Measurements from ENCODE around the gene PSME1. TPM values are rescaled to one million over a fixed set of nuclear protein-coding genes. Genes with fewer than 3 reads are reported as not detected.

Gene PSME1
- 163 to 182 TPM (median 171 TPM) in 5 replicates for total RNA-seq (2022; extraction: Qiagen RNA extraction; ENCODE audit: low read depth)

GRCh38 chr14:24135834-24136683 is at the start of gene PSME1:
Gene PSME1, plus strand, starts transcription at chr14:24136194. Its CDS starts 69 bp downstream, at chr14:24136263.

DNA sequence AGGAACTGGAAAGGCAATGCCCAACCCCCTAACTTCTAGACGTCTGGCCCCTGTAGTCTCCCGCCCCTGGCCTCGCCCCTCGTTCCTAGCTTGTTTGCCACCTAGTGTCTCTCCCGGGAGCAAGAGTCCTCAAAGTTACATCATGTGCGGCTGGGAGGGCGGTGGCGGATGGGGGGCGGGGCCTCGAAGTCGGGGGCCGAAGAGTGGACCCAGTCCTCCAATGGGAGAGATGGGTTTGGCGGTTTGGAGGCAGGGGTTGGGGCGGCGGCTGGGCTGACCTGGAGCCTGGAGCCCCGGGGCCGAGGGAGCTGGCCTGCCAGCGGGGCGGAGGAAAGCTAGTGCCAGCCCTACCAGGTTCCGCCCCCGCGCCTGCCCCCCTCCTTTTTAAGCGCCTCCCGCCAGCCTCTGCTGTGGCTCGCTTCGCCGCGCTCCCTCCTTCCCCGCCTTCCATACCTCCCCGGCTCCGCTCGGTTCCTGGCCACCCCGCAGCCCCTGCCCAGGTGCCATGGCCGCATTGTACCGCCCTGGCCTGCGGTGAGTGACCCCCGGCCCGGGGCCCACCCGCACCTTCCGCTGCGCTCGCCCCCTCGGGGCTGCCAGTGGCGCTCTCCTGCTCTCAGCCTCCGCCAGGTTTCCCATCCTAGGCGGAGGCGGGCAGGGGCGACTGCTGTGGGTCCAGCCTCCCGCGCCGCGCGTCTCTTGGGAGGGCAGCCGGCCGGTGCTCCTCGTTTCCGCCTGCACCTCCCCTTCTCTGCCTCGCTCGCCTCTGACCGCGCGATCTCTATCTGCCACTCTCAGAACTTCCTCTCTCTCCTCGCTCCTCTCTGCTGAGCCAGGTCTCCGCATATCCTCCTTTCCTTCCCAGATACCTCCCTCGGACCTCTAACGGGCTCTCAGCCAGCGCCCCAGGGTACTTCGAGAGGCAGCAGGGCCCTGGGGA is 41.8 kb upstream of the PSME1 start, which contains the start of gene PCK2:
PCK2 (plus strand) TSS at position 411 of the 940 bp plus-strand sequence; CDS start at position 506, 95 bp downstream.

DNA sequence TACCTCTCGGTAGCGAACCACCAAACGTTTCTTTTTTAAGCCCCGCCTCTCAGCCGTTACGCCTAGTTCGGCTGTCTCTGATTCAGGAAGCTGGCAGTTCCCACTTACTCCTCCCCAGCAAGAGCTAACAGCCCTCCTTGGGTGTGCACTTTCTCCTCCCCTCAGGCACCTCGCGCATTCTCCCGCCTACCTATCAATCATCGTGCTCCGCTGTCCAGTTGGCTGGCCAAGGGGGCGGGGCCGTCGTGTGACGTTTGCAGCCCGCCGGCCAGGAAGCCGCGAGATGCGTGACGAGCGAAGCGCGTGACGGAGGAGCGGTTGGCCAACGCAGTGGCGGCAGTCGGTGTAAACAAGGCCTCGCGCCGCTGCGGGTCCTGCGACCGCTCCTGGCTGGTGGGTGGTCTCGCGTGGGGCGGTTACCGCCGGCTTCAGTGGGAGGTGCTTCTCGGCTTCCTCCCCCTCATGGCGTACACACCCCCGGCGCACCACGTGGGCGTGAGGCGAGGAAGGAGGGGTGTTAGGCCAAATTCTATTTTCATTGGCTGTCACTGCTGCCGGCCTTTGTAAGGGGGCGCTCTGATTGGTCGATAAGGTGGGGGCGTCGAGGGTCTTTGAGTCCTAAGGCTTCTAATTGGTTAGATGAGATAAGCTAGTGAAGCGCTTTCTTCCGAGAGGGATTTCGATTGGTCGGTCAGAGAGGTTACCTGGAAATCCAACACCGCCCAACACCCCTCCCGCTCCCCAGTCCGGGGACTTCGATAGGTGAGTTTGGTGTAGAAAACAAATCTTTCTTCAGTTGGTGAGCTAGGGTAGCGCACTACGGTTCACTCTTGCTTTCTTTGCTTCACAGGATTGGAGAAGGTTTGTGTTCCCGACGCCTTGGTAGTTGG is 21.2 kb upstream of the PSME1 start, which contains the start of the genes DCAF11 and NRL:
DCAF11 (plus strand) TSS at position 246 of the 890 bp plus-strand sequence. CDS start 818 bp downstream, outside the sequence.
NRL (minus strand) TSS at position 418 of the 890 bp plus-strand sequence. CDS start 32,101 bp downstream, outside the sequence.

GRCh38 chr14:24130380-24130716 is 5.6 kb upstream of the PSME1 start, which contains the start of gene FITM1:
Gene FITM1, plus strand, starts transcription at chr14:24130659. Its CDS starts 905 bp downstream, at chr14:24131564.

DNA sequence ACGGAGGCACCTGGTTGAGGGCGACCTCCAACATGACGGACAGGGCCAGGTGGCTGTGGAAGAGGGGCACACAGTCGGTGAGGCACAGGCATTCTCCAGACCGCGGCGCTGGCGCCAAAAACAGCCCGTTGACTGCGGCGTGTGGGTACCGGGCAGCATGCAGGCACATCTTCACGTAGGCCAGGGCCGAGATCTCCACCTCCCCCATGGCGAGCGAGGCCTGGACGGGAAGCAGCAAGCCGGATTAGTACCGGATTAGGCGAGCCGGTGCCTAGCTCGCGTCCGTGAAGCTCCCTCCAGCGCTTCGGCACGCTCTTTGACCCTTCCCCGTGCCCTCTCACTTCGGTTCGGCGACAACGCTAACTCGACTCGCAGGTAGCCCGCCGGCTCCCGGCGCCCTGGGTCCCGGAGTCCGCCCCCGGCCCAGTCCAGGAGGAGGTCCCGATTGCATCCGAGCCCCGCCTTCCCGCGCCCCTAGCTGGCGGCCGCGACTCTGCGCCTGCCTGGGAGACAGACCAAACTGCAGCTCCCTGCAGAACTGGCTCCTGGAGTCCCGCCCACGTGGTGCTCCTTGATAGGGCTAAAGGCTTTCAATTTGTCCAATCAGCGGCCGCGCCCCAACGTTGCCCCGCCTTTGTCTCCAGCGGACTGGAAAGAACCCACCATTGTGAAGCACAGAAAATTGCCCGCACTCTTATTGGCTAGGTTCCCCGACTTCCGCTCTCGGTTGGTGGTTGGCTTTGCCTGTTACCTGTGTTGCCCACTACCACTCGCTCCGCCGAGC is 5.3 kb downstream of the PSME1 start, which contains the start of gene EMC9:
EMC9 (minus strand) TSS at position 495 of the 784 bp plus-strand sequence; CDS start at position 208, 287 bp downstream.

GRCh38 chr14:24146453-24146977 is 10.5 kb downstream of the PSME1 start, which contains the start of gene PSME2:
Gene PSME2, minus strand, starts transcription at chr14:24146610. Its CDS starts 29 bp downstream, at chr14:24146581.

DNA sequence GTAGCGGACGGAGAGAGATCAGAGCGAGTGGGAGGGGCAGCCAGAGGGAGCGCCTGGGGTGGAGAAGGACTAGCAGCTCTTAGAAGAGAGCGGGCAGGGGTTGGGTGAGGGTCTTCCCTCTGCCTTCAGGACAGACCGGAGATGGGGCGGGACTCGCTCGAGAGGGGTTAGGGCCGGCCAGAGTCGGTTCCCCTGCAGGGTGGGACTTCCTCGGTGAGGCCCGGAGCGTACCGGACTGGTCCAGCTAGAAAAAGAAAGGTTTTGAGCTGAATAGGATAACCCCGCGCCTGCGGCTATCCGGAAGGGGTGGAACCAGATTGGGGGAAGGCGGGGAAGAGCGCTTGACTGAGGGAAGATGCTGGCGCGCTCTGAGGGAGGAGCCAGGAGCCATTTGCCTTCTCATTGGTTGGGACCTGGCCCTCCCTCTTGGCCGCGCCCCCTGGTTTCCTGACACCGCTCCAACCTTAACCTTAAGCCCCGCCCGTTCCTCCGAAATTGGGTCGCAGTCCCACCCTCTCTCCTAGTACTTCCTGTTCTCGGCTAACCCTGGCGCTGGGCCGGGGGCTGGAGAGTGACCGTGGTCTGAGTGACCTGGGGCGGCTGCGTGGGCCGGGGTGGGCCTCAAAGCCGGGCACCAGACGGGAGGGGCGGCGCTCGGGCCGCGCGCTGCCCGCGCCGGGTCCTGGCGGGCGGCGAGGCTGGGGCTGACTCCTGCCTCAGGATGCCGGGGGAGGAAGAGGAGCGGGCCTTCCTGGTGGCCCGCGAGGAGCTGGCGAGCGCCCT is 11.2 kb downstream of the PSME1 start, which contains the start of gene RNF31:
RNF31 (plus strand) TSS at position 521 of the 783 bp plus-strand sequence; CDS start at position 722, 201 bp downstream.

GRCh38 chr14:24160850-24161804 is 25.1 kb downstream of the PSME1 start, which contains the start of gene IRF9:
Gene IRF9, plus strand, starts transcription at chr14:24161265. Its CDS starts 880 bp downstream, at chr14:24162145.

GRCh38 chr14:24171422-24172260 is 35.6 kb downstream of the PSME1 start, which contains the start of gene REC8:
Gene REC8, plus strand, starts transcription at chr14:24172080. Its CDS starts 473 bp downstream, at chr14:24172553.

Other genes with a start within 250 kb of the PSME1 start
- 39.3 to 49.4 TPM (median 46.9 TPM) in 5 replicates for gene DHRS4, start 182.4 kb upstream of the PSME1 start, total RNA-seq (2022; extraction: Qiagen RNA extraction; ENCODE audit: low read depth)
- gene DHRS4L2, start 147.3 kb upstream of the PSME1 start, total RNA-seq (2022; extraction: Qiagen RNA extraction; ENCODE audit: low read depth), result 23.7 to 33.4 TPM (median 29.9 TPM) in 5 replicates
- gene CARMIL3, start 84.2 kb upstream of the PSME1 start, total RNA-seq (2022; extraction: Qiagen RNA extraction; ENCODE audit: low read depth), result 0.24 to 0.59 TPM (median 0.47 TPM) in 5 replicates
- gene CPNE6, start 64.6 kb upstream of the PSME1 start, total RNA-seq (2022; extraction: Qiagen RNA extraction; ENCODE audit: low read depth), result not detected in 5 replicates
- 17.9 to 21.1 TPM (median 19.7 TPM) in 5 replicates for gene PCK2, start 41.9 kb upstream of the PSME1 start, total RNA-seq (2022; extraction: Qiagen RNA extraction; ENCODE audit: low read depth)
- 21.0 to 25.3 TPM (median 21.5 TPM) in 5 replicates for gene DCAF11, start 21.4 kb upstream of the PSME1 start, total RNA-seq (2022; extraction: Qiagen RNA extraction; ENCODE audit: low read depth)
- 0.58 to 1.0 TPM (median 0.99 TPM) in 5 replicates for gene NRL, start 21.2 kb upstream of the PSME1 start, total RNA-seq (2022; extraction: Qiagen RNA extraction; ENCODE audit: low read depth)
- gene FITM1, start 5.5 kb upstream of the PSME1 start, total RNA-seq (2022; extraction: Qiagen RNA extraction; ENCODE audit: low read depth), result 0.15 to 0.28 TPM (median 0.24 TPM) in 3 of 5 replicates, not detected in the others
- gene EMC9, start 5.4 kb downstream of the PSME1 start, total RNA-seq (2022; extraction: Qiagen RNA extraction; ENCODE audit: low read depth), result 50.9 to 61.8 TPM (median 56.9 TPM) in 5 replicates
- 164 to 198 TPM (median 177 TPM) in 5 replicates for gene PSME2, start 10.4 kb downstream of the PSME1 start, total RNA-seq (2022; extraction: Qiagen RNA extraction; ENCODE audit: low read depth)
- gene RNF31, start 11.3 kb downstream of the PSME1 start, total RNA-seq (2022; extraction: Qiagen RNA extraction; ENCODE audit: low read depth), result 25.6 to 33.1 TPM (median 29.9 TPM) in 5 replicates
- 14.6 to 21.4 TPM (median 16.7 TPM) in 5 replicates for gene IRF9, start 25.1 kb downstream of the PSME1 start, total RNA-seq (2022; extraction: Qiagen RNA extraction; ENCODE audit: low read depth)
- 3.4 to 6.4 TPM (median 4.3 TPM) in 5 replicates for gene REC8, start 35.9 kb downstream of the PSME1 start, total RNA-seq (2022; extraction: Qiagen RNA extraction; ENCODE audit: low read depth)
- gene IPO4, start 52.6 kb downstream of the PSME1 start, total RNA-seq (2022; extraction: Qiagen RNA extraction; ENCODE audit: low read depth), result 79.6 to 102 TPM (median 88.2 TPM) in 5 replicates
- gene TM9SF1, start 59.2 kb downstream of the PSME1 start, total RNA-seq (2022; extraction: Qiagen RNA extraction; ENCODE audit: low read depth), result 65.1 to 72.9 TPM (median 67.8 TPM) in 5 replicates
- gene TSSK4, start 69.5 kb downstream of the PSME1 start, total RNA-seq (2022; extraction: Qiagen RNA extraction; ENCODE audit: low read depth), result 0.07 TPM in 1 of 5 replicates, not detected in the others
- 79.6 to 96.4 TPM (median 82.0 TPM) in 5 replicates for gene CHMP4A, start 77.3 kb downstream of the PSME1 start, total RNA-seq (2022; extraction: Qiagen RNA extraction; ENCODE audit: low read depth)
- gene MDP1, start 79.9 kb downstream of the PSME1 start, total RNA-seq (2022; extraction: Qiagen RNA extraction; ENCODE audit: low read depth), result 27.9 to 35.3 TPM (median 29.6 TPM) in 5 replicates
- gene NEDD8, start 96.2 kb downstream of the PSME1 start, total RNA-seq (2022; extraction: Qiagen RNA extraction; ENCODE audit: low read depth), result 427 to 475 TPM (median 451 TPM) in 5 replicates
- gene GMPR2, start 96.7 kb downstream of the PSME1 start, total RNA-seq (2022; extraction: Qiagen RNA extraction; ENCODE audit: low read depth), result 52.4 to 64.1 TPM (median 56.5 TPM) in 5 replicates
- 32.6 to 41.9 TPM (median 37.8 TPM) in 5 replicates for gene TINF2, start 106.4 kb downstream of the PSME1 start, total RNA-seq (2022; extraction: Qiagen RNA extraction; ENCODE audit: low read depth)
- 0.60 to 1.1 TPM (median 0.83 TPM) in 5 replicates for gene TGM1, start 127.0 kb downstream of the PSME1 start, total RNA-seq (2022; extraction: Qiagen RNA extraction; ENCODE audit: low read depth)
- 12.5 to 19.5 TPM (median 16.6 TPM) in 5 replicates for gene RABGGTA, start 135.4 kb downstream of the PSME1 start, total RNA-seq (2022; extraction: Qiagen RNA extraction; ENCODE audit: low read depth)
- 10.9 to 13.5 TPM (median 11.8 TPM) in 5 replicates for gene DHRS1, start 163.6 kb downstream of the PSME1 start, total RNA-seq (2022; extraction: Qiagen RNA extraction; ENCODE audit: low read depth)
- 15.6 to 19.7 TPM (median 18.9 TPM) in 5 replicates for gene NOP9, start 163.7 kb downstream of the PSME1 start, total RNA-seq (2022; extraction: Qiagen RNA extraction; ENCODE audit: low read depth)
- gene CIDEB, start 171.8 kb downstream of the PSME1 start, total RNA-seq (2022; extraction: Qiagen RNA extraction; ENCODE audit: low read depth), result 0.14 to 0.70 TPM (median 0.29 TPM) in 5 replicates
- gene LTB4R2, start 173.9 kb downstream of the PSME1 start, total RNA-seq (2022; extraction: Qiagen RNA extraction; ENCODE audit: low read depth), result 2.4 to 5.7 TPM (median 4.7 TPM) in 5 replicates
- 3.4 to 8.6 TPM (median 5.6 TPM) in 5 replicates for gene LTB4R, start 175.3 kb downstream of the PSME1 start, total RNA-seq (2022; extraction: Qiagen RNA extraction; ENCODE audit: low read depth)
- not detected in 5 replicates for gene ADCY4, start 198.9 kb downstream of the PSME1 start, total RNA-seq (2022; extraction: Qiagen RNA extraction; ENCODE audit: low read depth)
- not detected in 5 replicates for gene RIPK3, start 203.8 kb downstream of the PSME1 start, total RNA-seq (2022; extraction: Qiagen RNA extraction; ENCODE audit: low read depth)
- gene NFATC4, start 232.0 kb downstream of the PSME1 start, total RNA-seq (2022; extraction: Qiagen RNA extraction; ENCODE audit: low read depth), result 0.10 to 0.38 TPM (median 0.20 TPM) in 4 of 5 replicates, not detected in the other